ENCODE measurements around the gene NEB.
A peak's percentile ranks its signal among the peaks of the same experiment; 100 is the strongest.

The NEB gene

GRCh38 chr2:151439127-151439526, 295.1 kb downstream of the NEB start:
- no peak for DNase-seq

GRCh38 chr2:151438506-151438905, 295.8 kb downstream of the NEB start:
- DNase-seq, result no peak

- DNase-seq, result peak; percentile 0
These were observed 296.6 kb downstream of the NEB start for GRCh38 chr2:151437630-151438029.
